HG02970 (cell line): ENCODE measurements around the gene UNC45A.

Experiments
- ATAC-seq: cut with Tn5 transposase; IDR thresholded peaks from one replicate; pipeline ENCODE4 v1.9.1; 2021; ENCODE audit warnings: mild to moderate bottlenecking, moderate library complexity, moderate number of reproducible peaks; ENCODE audit not compliant: unreplicated experiment, low FRiP score

The UNC45A gene

DNA sequence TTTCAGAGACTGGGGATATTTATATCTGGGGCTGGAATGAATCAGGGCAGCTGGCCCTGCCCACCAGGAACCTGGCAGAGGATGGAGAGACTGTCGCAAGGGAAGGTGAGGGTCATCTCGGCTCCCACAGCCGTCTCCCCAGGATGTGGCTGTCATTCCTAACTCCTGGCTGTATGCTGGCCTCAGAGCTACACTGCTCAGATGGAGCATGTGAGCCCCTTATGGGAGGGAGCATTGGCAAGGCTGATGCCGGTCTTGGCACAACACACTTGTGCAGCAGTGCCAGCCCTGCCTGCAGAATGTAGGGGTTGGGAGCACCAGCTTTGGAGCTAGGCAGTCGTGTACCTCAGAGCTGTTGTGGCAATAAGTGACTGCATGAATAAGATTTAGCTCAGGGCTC is 24.8 kb downstream of the UNC45A start:
- no peak for ATAC-seq

DNA sequence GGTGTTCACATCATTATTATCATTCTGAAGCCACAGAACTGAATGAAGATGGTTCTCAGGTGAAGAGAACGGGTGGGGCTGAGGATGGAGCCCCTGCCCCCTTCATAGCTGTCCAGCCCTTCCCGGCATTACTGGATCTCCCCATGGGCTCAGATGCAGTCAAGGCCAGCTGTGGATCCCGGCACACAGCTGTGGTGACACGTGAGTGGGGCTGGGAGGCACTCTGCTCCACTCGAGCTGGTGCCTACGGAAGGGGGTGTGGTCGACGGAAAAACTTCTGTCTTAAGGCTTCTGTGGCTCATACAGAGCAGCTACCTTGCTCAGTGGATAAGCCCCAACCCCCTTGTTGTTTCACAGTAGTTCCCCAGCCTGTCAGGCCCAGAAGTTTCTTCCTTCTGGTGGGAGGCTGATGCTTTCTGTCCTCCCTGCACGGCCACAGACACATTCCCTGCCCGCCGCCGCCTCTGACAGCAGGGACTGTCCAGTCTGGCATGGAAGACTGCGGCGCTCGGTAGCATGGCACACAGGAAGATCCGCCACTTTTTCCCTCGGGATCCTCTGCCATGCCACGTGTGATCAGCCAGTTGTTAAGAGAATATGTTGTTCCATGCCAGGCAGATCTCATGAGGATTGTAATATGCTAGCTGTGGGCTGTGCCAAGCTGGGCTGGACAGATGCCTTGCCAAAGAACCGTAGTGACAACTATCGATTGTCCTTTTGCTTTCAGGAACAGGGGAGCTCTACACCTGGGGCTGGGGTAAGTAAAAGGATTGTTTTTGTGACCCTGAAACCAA is 25.4 kb downstream of the UNC45A start:
- no peak for ATAC-seq

DNA sequence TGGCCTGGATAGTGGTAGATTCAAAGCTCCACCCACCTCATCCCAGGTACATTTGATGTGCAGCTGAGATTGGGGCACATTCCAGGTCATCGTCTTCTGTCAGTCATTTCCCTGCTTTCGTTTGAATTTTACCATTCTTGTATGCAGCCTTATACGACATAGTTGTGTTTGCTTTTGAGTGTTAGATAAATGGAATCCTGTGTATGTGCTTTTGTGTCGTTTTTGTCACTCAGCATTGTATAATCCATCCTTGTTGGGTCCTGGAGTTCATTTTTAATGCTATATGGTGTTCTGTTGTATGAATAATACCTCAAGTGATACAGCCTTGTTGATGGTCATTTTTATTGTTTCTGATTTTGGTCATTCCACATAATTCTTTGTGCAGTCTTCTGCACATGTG is 26.9 kb downstream of the UNC45A start:
- ATAC-seq: no peak

GRCh38 chr15:90966262-90966661 is 31.2 kb downstream of the UNC45A start:
- ATAC-seq: no peak

DNA sequence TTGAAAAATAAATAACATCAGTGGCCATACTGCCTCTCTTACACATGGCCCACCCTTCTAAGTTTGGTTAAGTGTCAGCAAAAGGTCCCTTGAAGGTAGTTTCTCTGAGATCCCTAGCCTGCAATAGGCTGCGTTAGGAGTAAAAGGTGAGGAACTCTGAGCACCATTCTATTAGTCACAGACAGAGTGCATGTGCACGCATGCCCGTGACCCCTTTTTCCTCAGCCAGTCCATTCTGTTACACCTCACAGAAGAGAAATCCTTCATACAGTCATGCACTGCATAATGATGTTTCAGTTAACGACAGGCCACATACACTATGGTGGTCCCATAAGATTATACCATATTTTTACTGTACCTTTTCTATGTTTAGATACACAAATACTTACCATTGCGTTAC is 32.1 kb downstream of the UNC45A start:
- no peak for ATAC-seq

DNA sequence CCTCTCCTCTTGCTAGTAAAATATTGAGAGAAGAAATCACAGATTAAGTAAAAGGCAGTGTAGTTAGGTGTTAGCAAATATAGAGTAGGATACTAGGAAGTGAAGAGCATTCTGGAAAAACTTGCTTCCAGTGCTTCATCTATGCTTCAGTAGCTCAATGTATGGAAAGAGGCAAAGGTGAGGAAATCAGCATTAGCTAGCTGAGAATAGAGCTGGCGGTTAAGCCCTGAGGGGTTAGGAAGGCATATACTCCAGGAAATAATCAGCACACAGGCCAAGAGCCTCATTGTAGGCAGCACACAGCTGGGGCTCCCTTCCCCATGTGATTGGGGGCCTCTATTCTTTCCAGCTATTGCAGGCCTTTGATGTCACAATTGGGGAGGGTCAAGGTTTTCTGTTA is 33.3 kb downstream of the UNC45A start:
- ATAC-seq: no peak

DNA sequence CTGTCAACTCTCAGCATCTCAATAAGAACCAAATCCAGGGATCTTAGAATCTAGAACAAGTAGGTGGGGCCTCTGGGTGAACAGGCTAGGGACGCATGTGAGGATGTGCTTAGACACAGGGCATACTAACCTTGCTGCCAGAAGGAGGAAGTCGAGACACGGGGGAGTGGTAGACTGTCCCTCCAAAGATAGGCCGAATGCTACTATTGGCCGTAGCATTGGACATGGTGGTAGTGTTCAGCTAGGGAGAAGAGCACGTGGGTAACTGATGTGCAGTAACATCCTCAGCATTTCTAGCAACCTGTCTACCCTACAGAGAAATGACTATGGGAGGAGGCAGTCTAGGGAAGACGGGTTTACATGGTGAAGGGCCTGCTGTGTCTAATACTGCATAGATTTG is 35.2 kb downstream of the UNC45A start:
- ATAC-seq: no peak

DNA sequence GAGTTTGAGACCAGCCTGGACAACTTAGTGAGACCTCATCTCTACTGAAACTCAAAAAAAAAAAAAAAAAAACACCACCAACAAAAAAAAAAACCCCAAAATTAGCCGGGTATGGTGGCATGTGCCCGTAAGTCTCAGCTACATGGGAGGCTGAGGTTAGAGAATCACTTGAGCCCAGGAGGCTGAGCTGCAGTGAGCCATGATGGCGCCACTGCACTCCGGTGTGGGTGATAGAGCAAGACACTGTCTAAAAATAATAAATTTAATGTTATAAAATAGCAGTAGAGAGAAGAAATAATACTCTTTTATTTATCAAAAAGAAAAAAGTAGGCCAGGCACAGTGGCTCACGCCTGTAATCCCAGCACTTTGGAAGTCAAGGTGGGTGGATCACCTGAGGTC is 37.0 kb downstream of the UNC45A start:
- no peak for ATAC-seq

GRCh38 chr15:90974216-90974615 is 39.1 kb downstream of the UNC45A start:
- ATAC-seq: no peak

GRCh38 chr15:90979582-90979981 is 44.5 kb downstream of the UNC45A start:
- no peak for ATAC-seq

DNA sequence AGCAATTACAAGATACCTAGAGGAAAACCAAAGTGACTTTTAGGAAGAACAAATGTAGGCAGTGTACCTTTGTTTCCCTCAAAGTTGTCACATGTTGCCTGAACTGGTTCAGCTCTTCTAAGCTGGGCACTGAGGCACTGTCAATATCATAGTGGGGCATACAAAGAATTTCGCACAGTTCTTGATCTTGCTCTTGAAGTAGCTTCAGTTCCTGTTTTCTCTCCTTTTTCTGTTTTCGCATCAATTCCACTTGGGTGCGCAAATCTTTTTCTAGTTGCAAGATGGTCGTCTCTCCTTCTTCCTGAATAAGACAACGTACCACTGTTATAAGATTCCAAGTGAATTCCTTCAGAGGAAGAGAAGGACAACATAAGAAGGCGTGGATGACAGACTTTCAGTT is 46.6 kb downstream of the UNC45A start:
- ATAC-seq: no peak

GRCh38 chr15:90982135-90982534 is 47.0 kb downstream of the UNC45A start:
- no peak for ATAC-seq

GRCh38 chr15:90986790-90987507 is 51.9 kb downstream of the UNC45A start:
- ATAC-seq: no peak

DNA sequence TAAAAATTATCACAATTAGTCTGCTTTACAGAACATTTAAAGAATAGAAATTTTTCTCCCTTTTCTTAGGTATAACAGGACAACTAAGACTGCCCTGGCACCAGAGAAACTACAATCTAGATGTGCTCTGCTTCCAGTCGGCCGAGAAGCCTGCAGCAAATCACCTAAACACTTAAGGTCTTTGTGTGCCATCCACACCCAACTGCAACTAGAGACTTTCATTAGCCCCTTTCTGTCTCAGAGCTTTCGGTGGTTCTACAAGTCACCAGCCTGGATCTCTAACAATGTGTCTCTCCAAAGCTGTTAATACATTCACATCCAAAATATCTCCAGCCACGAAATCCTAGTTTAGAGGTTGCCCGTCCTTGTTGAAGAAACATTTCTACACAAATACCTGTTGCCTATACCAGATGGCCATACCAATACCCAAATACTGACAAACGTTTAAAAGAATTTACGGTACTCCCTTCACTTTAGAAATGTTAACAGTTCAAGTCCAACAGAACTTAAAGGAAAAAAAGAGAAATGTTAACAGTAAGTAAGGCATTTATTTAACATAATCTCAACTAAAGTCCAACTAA is 52.6 kb downstream of the UNC45A start:
- no peak for ATAC-seq

- no peak for ATAC-seq
Measured at GRCh38 chr15:90988296-90988695, 53.2 kb downstream of the UNC45A start.

DNA sequence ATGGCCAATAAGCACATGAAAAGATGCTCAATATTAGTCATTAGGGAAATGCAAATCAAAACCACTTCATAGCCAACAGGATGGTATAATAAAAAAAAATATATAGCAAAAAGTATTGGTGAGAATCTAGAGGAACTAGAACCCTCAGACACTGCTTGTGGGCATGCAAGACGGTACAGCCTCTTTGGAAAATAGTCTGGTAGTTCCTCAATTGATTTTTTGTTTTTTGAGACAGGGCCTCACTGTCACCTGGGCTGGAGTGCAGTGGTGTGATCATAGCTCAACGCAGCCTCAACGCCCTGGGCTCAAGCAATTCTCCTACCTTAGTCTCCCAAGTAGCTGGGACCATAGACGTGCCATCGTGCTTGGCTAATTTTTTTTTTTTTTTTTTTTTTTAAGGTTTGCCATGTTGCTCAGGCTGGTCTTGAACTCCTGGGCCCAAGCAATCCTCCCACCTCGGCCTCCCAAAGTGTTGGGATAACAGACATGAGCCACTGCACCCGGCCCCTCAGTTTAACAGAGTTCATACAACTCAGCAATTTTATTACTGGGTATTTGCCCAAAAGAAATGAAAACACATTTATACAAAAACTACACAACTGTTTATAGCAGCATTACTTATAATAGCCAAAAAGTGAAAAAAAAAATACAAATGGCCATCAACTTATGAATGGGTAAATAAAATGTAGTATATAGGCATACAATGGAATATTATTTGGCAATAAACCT is 54.1 kb downstream of the UNC45A start:
- no peak for ATAC-seq

- no peak for ATAC-seq
Measured at GRCh38 chr15:90990446-90990845, 55.4 kb downstream of the UNC45A start.

- ATAC-seq: no peak
Measured at GRCh38 chr15:90991587-90992285, 56.7 kb downstream of the UNC45A start.

DNA sequence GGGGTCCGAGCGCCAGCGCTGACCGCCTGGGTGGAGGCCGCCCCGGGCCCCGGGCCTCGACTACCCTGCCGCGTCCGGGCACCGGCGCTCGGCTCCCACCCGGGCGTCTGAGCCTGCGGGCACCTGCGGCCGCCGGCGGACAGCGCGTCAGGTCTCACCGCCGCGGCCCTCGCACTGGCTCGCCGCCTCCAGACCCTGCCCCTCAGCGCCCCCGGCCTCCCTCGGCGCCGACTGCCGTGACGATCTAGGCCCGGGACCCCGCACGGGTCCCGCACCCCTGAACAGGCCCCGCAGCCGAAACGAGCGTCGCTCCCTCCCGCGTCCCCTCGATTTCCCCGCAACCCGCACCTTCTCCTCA is 59.0 kb downstream of the UNC45A start:
- peak; percentile 16 for ATAC-seq
